ENCODE measurements around the gene GLRA3.
"Not testable (repeated sequence)": the region's sequence is repeated elsewhere in the genome, so short reads cannot be mapped to it uniquely, and the experiment has no call there.

Gene GLRA3

GRCh38 chr4:174713181-174713580 is 115.9 kb downstream of the GLRA3 start:
- DNase-seq: no peak

- DNase-seq: no peak
Measured at GRCh38 chr4:174709526-174709925, 119.5 kb downstream of the GLRA3 start.

GRCh38 chr4:174708381-174708780 is 120.7 kb downstream of the GLRA3 start:
- DNase-seq: no peak

GRCh38 chr4:174707902-174708301 is 121.1 kb downstream of the GLRA3 start:
- no peak for DNase-seq

- DNase-seq: peak in 1 of 5 donors; percentile 19
Measured at GRCh38 chr4:174707051-174707676, 121.9 kb downstream of the GLRA3 start.

- DNase-seq: no peak
Measured at GRCh38 chr4:174702979-174703478, 126.0 kb downstream of the GLRA3 start.

GRCh38 chr4:174699654-174700053 is 129.4 kb downstream of the GLRA3 start:
- no peak for DNase-seq

- no peak for DNase-seq
Measured at GRCh38 chr4:174697896-174698295, 131.2 kb downstream of the GLRA3 start.

- DNase-seq: no peak
Measured at GRCh38 chr4:174697202-174697601, 131.8 kb downstream of the GLRA3 start.

- DNase-seq: no peak
Measured at GRCh38 chr4:174696657-174697056, 132.4 kb downstream of the GLRA3 start.

- DNase-seq: not testable (repeated sequence)
Measured at GRCh38 chr4:174691876-174692275, 137.2 kb downstream of the GLRA3 start.

- no peak for DNase-seq
Measured at GRCh38 chr4:174690665-174691064, 138.4 kb downstream of the GLRA3 start.

- DNase-seq: no peak
Measured at GRCh38 chr4:174689618-174690017, 139.4 kb downstream of the GLRA3 start.

GRCh38 chr4:174686826-174687225 is 142.2 kb downstream of the GLRA3 start:
- no peak for DNase-seq

- no peak for DNase-seq
Measured at GRCh38 chr4:174681723-174682300, 147.2 kb downstream of the GLRA3 start.

GRCh38 chr4:174674305-174674840 is 154.7 kb downstream of the GLRA3 start:
- DNase-seq: no peak

- no peak for DNase-seq
Measured at GRCh38 chr4:174673865-174674264, 155.2 kb downstream of the GLRA3 start.

GRCh38 chr4:174672276-174672675 is 156.8 kb downstream of the GLRA3 start:
- DNase-seq: no peak

GRCh38 chr4:174669270-174669669 is 159.8 kb downstream of the GLRA3 start:
- DNase-seq: no peak

- no peak for DNase-seq
Measured at GRCh38 chr4:174665799-174666198, 163.2 kb downstream of the GLRA3 start.

- no peak for DNase-seq
Measured at GRCh38 chr4:174663216-174663615, 165.8 kb downstream of the GLRA3 start.

- no peak for DNase-seq
Measured at GRCh38 chr4:174658246-174658645, 170.8 kb downstream of the GLRA3 start.

GRCh38 chr4:174657472-174657871 is 171.6 kb downstream of the GLRA3 start:
- no peak for DNase-seq

- no peak for DNase-seq
Measured at GRCh38 chr4:174654634-174655033, 174.4 kb downstream of the GLRA3 start.

Measured in T-helper 1 cell (primary cell).